EL (cell line): Measurements from ENCODE around the gene CRB2.

Source experiments
- DNase-seq: peaks from one replicate; pipeline ENCODE4 v3.0.0-alpha.2; 2016

The CRB2 gene

DNA sequence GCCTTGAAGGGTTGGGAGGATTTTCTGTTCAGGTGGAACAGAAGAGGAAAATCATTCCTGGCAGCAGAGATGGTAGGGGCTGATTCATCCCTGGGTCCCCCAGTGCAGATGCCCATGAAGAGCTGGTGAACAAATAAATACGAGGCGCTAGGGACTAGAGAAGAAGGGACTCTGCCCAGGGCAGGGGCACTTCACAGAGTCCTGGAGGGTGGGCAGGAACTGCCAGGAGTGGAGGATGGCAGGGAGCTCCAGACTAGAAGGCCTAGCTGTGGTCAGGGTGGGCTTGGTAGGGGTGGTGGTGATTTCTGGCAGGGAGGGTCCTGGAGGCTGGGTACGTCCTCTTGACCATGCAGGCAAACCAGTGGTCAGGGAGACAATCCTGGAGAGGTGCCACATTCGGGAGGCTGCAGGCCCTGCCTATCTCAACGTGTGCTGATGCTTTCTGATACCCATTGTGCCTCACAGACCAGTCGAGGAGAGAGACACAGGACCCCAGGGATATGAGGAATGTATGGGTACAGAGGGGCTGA lies 69.9 kb downstream of the CRB2 start:
- no peak for DNase-seq

DNA sequence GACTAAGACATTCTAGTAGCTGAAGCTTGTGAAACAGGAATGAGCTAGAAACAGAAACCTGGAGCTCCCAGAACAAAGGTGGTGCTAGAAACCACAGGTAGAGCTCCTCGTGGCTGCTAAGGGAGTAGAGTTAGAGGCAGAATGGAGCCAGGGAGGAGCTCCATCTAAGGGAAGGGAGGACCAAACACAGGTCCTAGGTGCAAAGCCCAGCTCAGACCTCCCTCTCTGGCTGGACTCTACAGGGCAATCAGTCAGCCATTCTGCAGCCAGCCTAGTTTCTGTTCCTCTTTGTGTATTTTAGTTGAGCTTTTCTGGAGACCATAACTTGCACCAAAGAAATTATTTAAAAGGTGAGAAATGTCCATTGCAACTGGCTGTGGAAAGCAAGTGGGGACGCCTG lies 70.4 kb downstream of the CRB2 start:
- DNase-seq: no peak
